Heart left ventricle (tissue), 16 donors: ENCODE data around the gene PAK4. TPM values are rescaled to one million over a fixed set of nuclear protein-coding genes. Genes with fewer than 3 reads are reported as not detected.

ENCODE experiments used
- ATAC-seq, 4 donors: fragments of 200-7000 bp; cut with Tn5 transposase; one replicate each; pipeline ENCODE4 v1.9.1; 2020 to 2022; ENCODE audit warnings: moderate library complexity in 4 of 4, mild to moderate bottlenecking in 3 of 4, moderate number of reproducible peaks in 1 of 4
- DNase-seq, 5 donors: peaks; one replicate each; pipeline ENCODE4 v3.0.0-alpha.2; 2020
- H3K27ac ChIP-seq, 12 donors: fragments of 200-600 bp; sonication (generic) in 4 of 12; one replicate each; pipeline versions ENCODE4 v1.5.0 to v1.8.0; 2016 to 2022; ENCODE audit warnings: mild to moderate bottlenecking in 2 of 12
- H3K27me3 ChIP-seq, 9 donors: fragments of 200-600 bp; sonication (generic) in 2 of 9; one replicate each; pipeline versions ENCODE4 v1.5.1 to v1.8.0; 2016 to 2022; ENCODE audit warnings: mild to moderate bottlenecking in 3 of 9
- H3K36me3 ChIP-seq, 9 donors: fragments of 200-600 bp; sonication (generic) in 2 of 9; one replicate each; pipeline versions ENCODE4 v1.5.0 to v1.8.0; 2018 to 2022; ENCODE audit warnings: mild to moderate bottlenecking in 2 of 9
- H3K4me1 ChIP-seq, 12 donors: fragments of 200-600 bp; sonication (generic) in 4 of 12; one replicate each; pipeline versions ENCODE4 v1.5.0 to v1.8.0; 2016 to 2022; ENCODE audit warnings: mild to moderate bottlenecking in 3 of 12
- H3K4me3 ChIP-seq, 12 donors: fragments of 200-600 bp; sonication (generic) in 4 of 12; one replicate each; pipeline versions ENCODE4 v1.5.0 to v1.8.0; 2017 to 2022; ENCODE audit warnings: mild to moderate bottlenecking in 9 of 12, moderate library complexity in 4 of 12
- H3K9me3 ChIP-seq, 12 donors: fragments of 200-600 bp; sonication (generic) in 4 of 12; one replicate each; pipeline versions ENCODE4 v1.5.0 to v1.8.0; 2016 to 2022; ENCODE audit warnings: mild to moderate bottlenecking in 1 of 12
- CTCF ChIP-seq, 12 donors: fragments of 200-600 bp; sonication (generic) in 4 of 12; IDR thresholded peaks; one replicate each; pipeline versions ENCODE4 v1.5.0 to v1.8.0; 2018 to 2022; ENCODE audit warnings: antibody characterized with exemption in 12 of 12, mild to moderate bottlenecking in 5 of 12
- POLR2A ChIP-seq, 2 donors: fragments of 450-650 bp; IDR thresholded peaks; one replicate each; pipeline ENCODE4 v1.6.1; 2017; ENCODE audit warnings: antibody characterized with exemption in 2 of 2, mild to moderate bottlenecking in 2 of 2, moderate library complexity in 2 of 2
- WGBS, 4 donors: extraction: QIAGEN DNeasy Blood & Tissue Kit in 2 of 4; methylation state at CpG; one replicate each; pipeline versions ENCODE4 v1.1.5 to v1.1.7; 2013 to 2018; 5-methylcytosine and 5-hydroxymethylcytosine counted together
- intact Hi-C, 10 donors: fragments of 100-400 bp; cut with DNase I; formaldehyde crosslinking; loops; one replicate each; pipeline versions ENCODE4 v1.11.1 to v1.14.2; 2022
- polyA plus RNA-seq, 2 donors: library from polyadenylated mRNA; stranded (reverse); fragments of 200-250 nt; gene quantifications; one replicate each; pipeline ENCODE4 v1.2.3, GENCODE V29; 2013
- total RNA-seq, 9 donors: library from RNA; depleted of rRNA in 2 of 9; stranded (reverse); fragments of >200 nt in 2 of 9; fragmentation: NEBNext Ultra II Directional in 3 of 9; extraction: Animal tissue kit (Norgen Biotek cat#: 25700) in 3 of 9; gene quantifications; one replicate each; pipeline versions ENCODE4 v1.1.0 to v1.2.4, GENCODE V29; 2016 to 2023
- donor health status: ischemic (EF 13 %, LVEDD 7.1; RV severe dilation, severe dysfunction).
- donor health status: healthy with polysubstance abuse.
- donor health status: DM: no; HTN: yes; CAD: no.
- donor health status: DM: no; HTN: no; CAD: no.
- donor health status: ischemic (EF 25% LVEDD 6.9; RV normal size, moderate dysfunction).
- donor health status: ischemic (EF 25% LVEDD 5.7; RV mildly dilated, moderate dysfunction).
- donor health status: healthy.
- donor health status: DM: yes; HTN: yes; CAD: no.
- donor health status: ischemic (EF 35%, LVEDD 5.7; RV mildly dilated, moderate dysfunction).
- donor health status: nonischemic (EF 11% LVEDD 7.7; RV severe dilation, severe dysfunction).
- donor health status: DM: yes; HTN: yes; CAD: no.
- donor health status: PGD.
- donor health status: ischemic (EF 29% LVEDD 5.4; RV normal size, mild dysfunction).
- donor health status: nonischemic (EF 23%, LVEDD 6.1; RV moderate dilation, normal function).

PAK4 gene
- total and polyA plus RNA-seq, 11 donors: 9.5 to 25.8 (median 16.2) TPM

GRCh38 chr19:39155114-39155700, 29.6 kb downstream of the PAK4 start:
- Histone ChIP-seq H3K36me3 (no peaks in the 10 kb centered on the region), H3K27me3 (no peaks in the 10 kb centered on the region), H3K4me3 (no peak overlapping the region), H3K27ac (no peak overlapping the region), H3K4me1 (peaks cover 0 to 29% (median 10%) of the 10 kb centered on the region in 12 donors), H3K9me3 (no peaks in the 10 kb centered on the region)
- no peak for TF ChIP-seq POLR2A (IDR thresholded peaks at IDR 0.05)
- no peak for TF ChIP-seq CTCF (IDR thresholded peaks at IDR 0.05)
- DNase-seq (no peak), ATAC-seq (no peak)
- WGBS, 4 donors: 86 to 93% (median 88%) methylated on average over 7 to 11 of the region's 11 CpGs
- intact Hi-C loops: no loop called here

GRCh38 chr19:39155741-39156140, 30.2 kb downstream of the PAK4 start:
- Histone ChIP-seq H3K27me3 (no peaks in the 10 kb centered on the region), H3K36me3 (no peaks in the 10 kb centered on the region), H3K9me3 (no peaks in the 10 kb centered on the region), H3K4me3 (no peak overlapping the region), H3K27ac (no peak overlapping the region), H3K4me1 (peaks cover 0 to 34% (median 12%) of the 10 kb centered on the region in 12 donors)
- no peak for ATAC-seq
- DNase-seq: no peak
- intact Hi-C loops: no loop called here
- TF ChIP-seq POLR2A (IDR thresholded peaks at IDR 0.05): no peak
- no peak for TF ChIP-seq CTCF (IDR thresholded peaks at IDR 0.05)
- 82 to 87% (median 85%) methylated on average over 15 of the region's 15 CpGs for WGBS, 4 donors

GRCh38 chr19:39156326-39157230, 31.0 kb downstream of the PAK4 start:
- H3K9me3 ChIP-seq: no peaks in the 10 kb centered on the region
- H3K4me3 ChIP-seq: no peak overlapping the region
- peaks cover 0 to 38% (median 15%) of the 10 kb centered on the region in 12 donors for H3K4me1 ChIP-seq

More at GRCh38 chr19:39156326-39157230, 31.0 kb downstream of the PAK4 start:
- ATAC-seq (peak in 1 of 4 donors; percentile 30), DNase-seq (no peak)
- no peak for TF ChIP-seq CTCF (IDR thresholded peaks at IDR 0.05)
- TF ChIP-seq POLR2A (IDR thresholded peaks at IDR 0.05): no peak
- 67 to 88% (median 82%) methylated on average over 12 to 24 of the region's 24 CpGs for WGBS, 4 donors
- intact Hi-C loops: no loop called here
- Histone ChIP-seq H3K27me3 (no peaks in the 10 kb centered on the region), H3K27ac (no peak overlapping the region), H3K36me3 (no peaks in the 10 kb centered on the region)
